Endometrial microvascular endothelial cells (primary cell): ENCODE results near the gene TOMM34. TPM values are rescaled to one million over a fixed set of nuclear protein-coding genes. Genes with fewer than 3 reads are reported as not detected.

ENCODE experiments used
- in situ Hi-C: cut with HindIII; loops from 2 replicates; pipeline ENCODE4 v1.10.0; 2017; ENCODE audit warnings: low sequenced_read_pairs, low pct_unique_long_range_greater_than_20kb; ENCODE audit errors: inconsistent ontology term
- total RNA-seq: library from RNA; depleted of rRNA; stranded (reverse); fragments of >200 nt; gene quantifications from one replicate; pipeline ENCODE4 v1.2.3, GENCODE V29; 2015; ENCODE audit errors: inconsistent ontology term

Gene TOMM34
- total RNA-seq, 1 donor from 2014 or later, result 64.1 TPM

- in situ Hi-C loops, result no loop called here
Observed at GRCh38 chr20:44908987-44909871, 51.0 kb downstream of the TOMM34 start.

- in situ Hi-C loops, result no loop called here
Observed at GRCh38 chr20:44904377-44904776, 55.8 kb downstream of the TOMM34 start.

- in situ Hi-C loops, result no loop called here
Observed at GRCh38 chr20:44901974-44902373, 58.2 kb downstream of the TOMM34 start.

- in situ Hi-C loops, result no loop called here
Observed at GRCh38 chr20:44900231-44900854, 59.9 kb downstream of the TOMM34 start.

- in situ Hi-C loops, result no loop called here
Observed at GRCh38 chr20:44897133-44897532, 63.1 kb downstream of the TOMM34 start.

- in situ Hi-C loops, result no loop called here
Observed at GRCh38 chr20:44896583-44896982, 63.6 kb downstream of the TOMM34 start.

- in situ Hi-C loops, result no loop called here
Observed at GRCh38 chr20:44894959-44895358, 65.2 kb downstream of the TOMM34 start.

Other genes starting within 250 kb of the TOMM34 start
- not detected for gene CCN5, start 245.0 kb downstream of the TOMM34 start, total RNA-seq
- gene KCNK15, start 214.5 kb downstream of the TOMM34 start, total RNA-seq, result not detected
- not detected for gene RIMS4, start 149.9 kb downstream of the TOMM34 start, total RNA-seq
- gene YWHAB, start 74.7 kb downstream of the TOMM34 start, total RNA-seq, result 187 TPM
- 0.93 TPM for gene PABPC1L, start 50.3 kb downstream of the TOMM34 start, total RNA-seq
- gene STK4, start 6.1 kb upstream of the TOMM34 start, total RNA-seq, result 13.7 TPM
- not detected for gene KCNS1, start 140.7 kb upstream of the TOMM34 start, total RNA-seq
- not detected for gene WFDC5, start 154.8 kb upstream of the TOMM34 start, total RNA-seq
- gene WFDC12, start 164.1 kb upstream of the TOMM34 start, total RNA-seq, result not detected
- not detected for gene PI3, start 214.5 kb upstream of the TOMM34 start, total RNA-seq
- gene SEMG1, start 246.6 kb upstream of the TOMM34 start, total RNA-seq, result not detected